ENCODE measurements around the gene KIF2A.

Gene KIF2A

GRCh38 chr5:62328772-62329491, 22.9 kb downstream of the KIF2A start:
- peak; percentile 19 for DNase-seq (ENCODE audit: low spot score)

- no peak for DNase-seq (ENCODE audit: low spot score)
Measured at GRCh38 chr5:62330302-62330701, 24.3 kb downstream of the KIF2A start.

GRCh38 chr5:62331921-62332320, 25.9 kb downstream of the KIF2A start:
- DNase-seq (ENCODE audit: low spot score), result no peak

- DNase-seq (ENCODE audit: low spot score), result no peak
Measured at GRCh38 chr5:62333250-62333794, 27.3 kb downstream of the KIF2A start.

GRCh38 chr5:62334082-62334481, 28.1 kb downstream of the KIF2A start:
- DNase-seq (ENCODE audit: low spot score), result no peak

- peak; percentile 13 for DNase-seq (ENCODE audit: low spot score)
Measured at GRCh38 chr5:62340392-62340791, 34.4 kb downstream of the KIF2A start.

- DNase-seq (ENCODE audit: low spot score), result no peak
Measured at GRCh38 chr5:62340979-62341378, 35.0 kb downstream of the KIF2A start.

GRCh38 chr5:62341783-62342475, 35.9 kb downstream of the KIF2A start:
- no peak for DNase-seq (ENCODE audit: low spot score)

- DNase-seq (ENCODE audit: low spot score), result no peak
Measured at GRCh38 chr5:62342476-62342837, 36.5 kb downstream of the KIF2A start.

- DNase-seq (ENCODE audit: low spot score), result no peak
Measured at GRCh38 chr5:62343428-62343827, 37.4 kb downstream of the KIF2A start.

- DNase-seq (ENCODE audit: low spot score), result no peak
Measured at GRCh38 chr5:62346748-62347147, 40.7 kb downstream of the KIF2A start.

- DNase-seq (ENCODE audit: low spot score), result no peak
Measured at GRCh38 chr5:62347928-62348327, 41.9 kb downstream of the KIF2A start.

- no peak for DNase-seq (ENCODE audit: low spot score)
Measured at GRCh38 chr5:62348723-62349481, 42.9 kb downstream of the KIF2A start.

- DNase-seq (ENCODE audit: low spot score), result peak; percentile 42
Measured at GRCh38 chr5:62354028-62354874, 48.2 kb downstream of the KIF2A start.

- no peak for DNase-seq (ENCODE audit: low spot score)
Measured at GRCh38 chr5:62362701-62363100, 56.7 kb downstream of the KIF2A start.

- no peak for DNase-seq (ENCODE audit: low spot score)
Measured at GRCh38 chr5:62369039-62369438, 63.0 kb downstream of the KIF2A start.

GRCh38 chr5:62371409-62371808, 65.4 kb downstream of the KIF2A start:
- no peak for DNase-seq (ENCODE audit: low spot score)

- DNase-seq (ENCODE audit: low spot score), result no peak
Measured at GRCh38 chr5:62372600-62372999, 66.6 kb downstream of the KIF2A start.

GRCh38 chr5:62373382-62373781, 67.4 kb downstream of the KIF2A start:
- DNase-seq (ENCODE audit: low spot score), result no peak

- DNase-seq (ENCODE audit: low spot score), result no peak
Measured at GRCh38 chr5:62374090-62374489, 68.1 kb downstream of the KIF2A start.

- DNase-seq (ENCODE audit: low spot score), result no peak
Measured at GRCh38 chr5:62375627-62376026, 69.6 kb downstream of the KIF2A start.

Data from SK-N-DZ (cell line).